Neural cell (in vitro differentiated cells): ENCODE data around the gene SBNO1. TPM values are rescaled to one million over a fixed set of nuclear protein-coding genes. Genes with fewer than 3 reads are reported as not detected.
"Not testable (repeated sequence)": the region's sequence is repeated elsewhere in the genome, so short reads cannot be mapped to it uniquely, and the experiment has no call there.

Source experiments
- H2AFZ ChIP-seq: fragments of 200-600, 300-800 bp; sonication (generic), shearing (Covaris generic); 2 replicates; pipeline ENCODE4 v1.6.0; 2014; ENCODE audit warnings: low read depth, mild to moderate bottlenecking, antibody characterized with exemption, low read length, moderate library complexity
- H3F3A ChIP-seq: fragments of 200-600 bp; shearing (Covaris generic); 2 replicates; pipeline ENCODE4 v1.6.1; 2016; ENCODE audit warnings: mild to moderate bottlenecking, moderate library complexity, mixed read lengths, antibody characterized with exemption, low read length; ENCODE audit not compliant: insufficient read depth, poor library complexity, severe bottlenecking
- H3K27ac ChIP-seq: fragments of 200-600, 300-800 bp; sonication (generic), shearing (Covaris generic); 2 replicates; pipeline ENCODE4 v1.5.1; 2014; ENCODE audit warnings: mild to moderate bottlenecking, low read length, moderate library complexity
- H3K27me3 ChIP-seq: fragments of 300-800, 200-600 bp; sonication (generic), shearing (Covaris generic); 2 replicates; pipeline ENCODE4 v1.6.0; 2014; ENCODE audit warnings: mild to moderate bottlenecking, low read depth, low read length, moderate library complexity; ENCODE audit not compliant: insufficient read depth
- H3K36me3 ChIP-seq: fragments of 300-800, 200-600 bp; sonication (generic), shearing (Covaris generic); 2 replicates; pipeline ENCODE4 v1.5.1; 2014; ENCODE audit warnings: mild to moderate bottlenecking, antibody characterized with exemption, low read length, moderate library complexity; ENCODE audit not compliant: insufficient read depth
- H3K4me2 ChIP-seq: fragments of 300-800, 200-600 bp; sonication (generic), shearing (Covaris generic); 2 replicates; pipeline ENCODE4 v1.6.0; 2014; ENCODE audit warnings: mild to moderate bottlenecking, low read length
- H3K4me3 ChIP-seq: fragments of 300-800, 200-600 bp; sonication (generic), shearing (Covaris generic); 2 replicates; pipeline ENCODE4 v1.5.1; 2014; ENCODE audit warnings: mild to moderate bottlenecking, low read length, moderate library complexity
- H3K79me2 ChIP-seq: fragments of 200-600 bp; shearing (Covaris generic); replicated peaks from 2 replicates; pipeline ENCODE4 v1.6.0; 2014; ENCODE audit warnings: mild to moderate bottlenecking, low read length, moderate library complexity; ENCODE audit not compliant: insufficient read depth
- H3K9ac ChIP-seq: fragments of 300-800, 200-600 bp; sonication (generic), shearing (Covaris generic); 2 replicates; pipeline ENCODE4 v1.6.1; 2016; ENCODE audit warnings: mild to moderate bottlenecking, low read length, mixed read lengths
- H3K9me2 ChIP-seq: fragments of 200-600 bp; shearing (Covaris generic); 2 replicates; pipeline ENCODE4 v1.6.1; 2016; ENCODE audit warnings: mild to moderate bottlenecking, low read length, mixed read lengths; ENCODE audit not compliant: insufficient read depth
- H3K9me3 ChIP-seq: fragments of 200-600, 300-800 bp; sonication (generic), shearing (Covaris generic); 2 replicates; pipeline ENCODE4 v1.6.1; 2016; ENCODE audit warnings: mild to moderate bottlenecking, mixed run types, low read length, moderate library complexity, mixed read lengths
- H4K20me1 ChIP-seq: fragments of 200-600 bp; shearing (Covaris generic); 2 replicates; pipeline ENCODE4 v1.6.1; 2016; ENCODE audit warnings: mild to moderate bottlenecking, mixed run types; ENCODE audit not compliant: insufficient read depth
- CTCF ChIP-seq: fragments of 450-650 bp; IDR thresholded peaks from 2 replicates; pipeline ENCODE4 v1.5.1; 2014; ENCODE audit warnings: antibody characterized with exemption, mild to moderate bottlenecking, moderate library complexity; ENCODE audit not compliant: poor library complexity, severe bottlenecking
- EP300 ChIP-seq: fragments of 450-650 bp; conservative IDR thresholded peaks from 2 replicates; pipeline ENCODE4 v1.6.1; 2014; ENCODE audit warnings: antibody characterized with exemption, mild to moderate bottlenecking, moderate library complexity; ENCODE audit not compliant: poor library complexity, severe bottlenecking
- EZH2 ChIP-seq: fragments of 200-600, 300-800 bp; shearing (Covaris generic), sonication (generic); IDR thresholded peaks from 2 replicates; pipeline ENCODE4 v1.6.1; 2014; ENCODE audit warnings: antibody characterized with exemption, low read length, borderline replicate concordance, mild to moderate bottlenecking; ENCODE audit not compliant: insufficient read depth, poor library complexity, severe bottlenecking
- MXI1 ChIP-seq: fragments of 450-650 bp; conservative IDR thresholded peaks from 2 replicates; pipeline ENCODE4 v1.6.1; 2014; ENCODE audit warnings: antibody characterized with exemption, mild to moderate bottlenecking; ENCODE audit not compliant: poor library complexity, severe bottlenecking
- POLR2AphosphoS5 ChIP-seq: IDR thresholded peaks from 2 replicates; pipeline ENCODE4 v1.6.1; 2012
- RAD21 ChIP-seq: fragments of 450-650 bp; conservative IDR thresholded peaks from 2 replicates; pipeline ENCODE4 v1.6.1; 2014; ENCODE audit warnings: antibody characterized with exemption, mild to moderate bottlenecking, moderate library complexity
- REST ChIP-seq: IDR thresholded peaks from 2 replicates; pipeline ENCODE4 v1.6.1; 2012; ENCODE audit warnings: borderline replicate concordance
- SMC3 ChIP-seq: fragments of 450-650 bp; conservative IDR thresholded peaks from 2 replicates; pipeline ENCODE4 v1.6.1; 2014; ENCODE audit warnings: antibody characterized with exemption, mild to moderate bottlenecking, moderate library complexity; ENCODE audit not compliant: poor library complexity
- TAF1 ChIP-seq: IDR thresholded peaks from 2 replicates; pipeline ENCODE4 v1.6.1; 2012; ENCODE audit warnings: low read depth
- polyA plus RNA-seq: library from polyadenylated mRNA; depleted of rRNA; stranded (reverse); fragments of >200 nt; gene quantifications from 2 replicates; pipeline ENCODE4 v1.2.3, GENCODE V29; 2014

SBNO1 gene
- polyA plus RNA-seq, 1 donor from 2014 or later, result 17.9 TPM

- not testable (repeated sequence) for H3F3A ChIP-seq, H3K4me2 ChIP-seq, H3K27me3 ChIP-seq, H3K9me2 ChIP-seq, H4K20me1 ChIP-seq, H3K4me3 ChIP-seq, H3K9me3 ChIP-seq, H3K79me2 ChIP-seq, H3K9ac ChIP-seq, H2AFZ ChIP-seq, H3K27ac ChIP-seq, H3K36me3 ChIP-seq
Measured at GRCh38 chr12:123371667-123372368, 7.2 kb upstream of the SBNO1 start.

- no peak overlapping the region for H3K4me3 ChIP-seq
- H3K27me3 ChIP-seq, result no peaks in the 10 kb centered on the region
- H3K27ac ChIP-seq, result no peak overlapping the region
- no peaks in the 10 kb centered on the region for H3F3A ChIP-seq
- no peak overlapping the region for H3K4me2 ChIP-seq
- TF ChIP-seq EP300 (no peak), REST (no peak), MXI1 (no peak), POLR2AphosphoS5 (no peak), CTCF (no peak), EZH2 (no peak), SMC3 (no peak), TAF1 (no peak), RAD21 (no peak)
- no peaks in the 10 kb centered on the region for H3K36me3 ChIP-seq
- H3K9me2 ChIP-seq, result no peaks in the 10 kb centered on the region
- H3K9me3 ChIP-seq, result no peaks in the 10 kb centered on the region
- H4K20me1 ChIP-seq, result no peaks in the 10 kb centered on the region
- no peaks in the 10 kb centered on the region for H3K79me2 ChIP-seq
- no peak overlapping the region for H3K9ac ChIP-seq
- H2AFZ ChIP-seq, result no peak overlapping the region
Measured at GRCh38 chr12:123369229-123369628, 4.6 kb upstream of the SBNO1 start.

- not testable (repeated sequence) for H4K20me1 ChIP-seq, H3K79me2 ChIP-seq, H3K4me2 ChIP-seq, H3K9me3 ChIP-seq, H2AFZ ChIP-seq, H3K27ac ChIP-seq, H3K4me3 ChIP-seq, H3K36me3 ChIP-seq, H3K27me3 ChIP-seq, H3F3A ChIP-seq, H3K9me2 ChIP-seq, H3K9ac ChIP-seq
Measured at GRCh38 chr12:123368431-123368830, 3.8 kb upstream of the SBNO1 start.
